OCI-LY3 (cell line): ENCODE results near the gene PATZ1.

Source experiments
- EZH2phosphoT487 ChIP-seq: fragments of 200-600 bp; shearing (Covaris generic); IDR thresholded peaks from 2 replicates; pipeline ENCODE4 v1.6.1; 2018; ENCODE audit warnings: antibody characterized with exemption, mixed run types, low read depth
- TF ChIP-seq, protein P1 (sequence below): fragments of 200-600, 300-600 bp; sonication (generic); IDR thresholded peaks from 2 replicates; pipeline ENCODE4 v1.5.1; 2014; ENCODE audit warnings: antibody characterized with exemption, low read length, low read depth

DNA sequence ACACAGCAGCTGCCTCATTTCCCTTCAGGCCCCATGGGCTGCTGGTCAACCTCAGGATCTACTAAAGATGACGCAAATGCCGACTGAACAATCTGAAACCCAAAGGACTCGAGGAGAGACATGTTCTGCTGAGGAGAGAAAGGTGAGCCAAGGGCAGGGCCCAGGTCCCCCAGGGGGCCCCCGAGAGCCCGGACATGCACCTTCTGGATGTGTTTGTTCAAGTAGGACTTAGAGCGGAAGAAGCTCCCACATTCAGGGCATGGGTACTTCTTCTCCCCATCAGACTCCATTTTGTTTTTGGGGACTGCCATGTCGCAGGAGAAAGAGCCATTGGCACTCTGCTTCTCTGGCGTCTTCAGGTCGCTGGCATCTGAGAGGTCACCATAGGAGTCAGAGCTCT lies 19.3 kb downstream of the PATZ1 start:
- TF ChIP-seq, protein P1, sequence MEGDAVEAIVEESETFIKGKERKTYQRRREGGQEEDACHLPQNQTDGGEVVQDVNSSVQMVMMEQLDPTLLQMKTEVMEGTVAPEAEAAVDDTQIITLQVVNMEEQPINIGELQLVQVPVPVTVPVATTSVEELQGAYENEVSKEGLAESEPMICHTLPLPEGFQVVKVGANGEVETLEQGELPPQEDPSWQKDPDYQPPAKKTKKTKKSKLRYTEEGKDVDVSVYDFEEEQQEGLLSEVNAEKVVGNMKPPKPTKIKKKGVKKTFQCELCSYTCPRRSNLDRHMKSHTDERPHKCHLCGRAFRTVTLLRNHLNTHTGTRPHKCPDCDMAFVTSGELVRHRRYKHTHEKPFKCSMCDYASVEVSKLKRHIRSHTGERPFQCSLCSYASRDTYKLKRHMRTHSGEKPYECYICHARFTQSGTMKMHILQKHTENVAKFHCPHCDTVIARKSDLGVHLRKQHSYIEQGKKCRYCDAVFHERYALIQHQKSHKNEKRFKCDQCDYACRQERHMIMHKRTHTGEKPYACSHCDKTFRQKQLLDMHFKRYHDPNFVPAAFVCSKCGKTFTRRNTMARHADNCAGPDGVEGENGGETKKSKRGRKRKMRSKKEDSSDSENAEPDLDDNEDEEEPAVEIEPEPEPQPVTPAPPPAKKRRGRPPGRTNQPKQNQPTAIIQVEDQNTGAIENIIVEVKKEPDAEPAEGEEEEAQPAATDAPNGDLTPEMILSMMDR: no peak
- TF ChIP-seq EZH2phosphoT487: no peak
